H7 (cell line): Measurements from ENCODE around the gene HIKESHI. TPM values are rescaled to one million over a fixed set of nuclear protein-coding genes. Genes with fewer than 3 reads are reported as not detected.

Source experiments
- DNase-seq: peaks from one replicate; pipeline ENCODE4 v3.0.0; 2012
- H3K27me3 ChIP-seq: 2 replicates; pipeline ENCODE4 v1.6.0; 2011; ENCODE audit warnings: mild to moderate bottlenecking, low read length; ENCODE audit not compliant: control insufficient read depth, insufficient read depth
- H3K36me3 ChIP-seq: replicated peaks from 2 replicates; pipeline ENCODE4 v1.5.1; 2011; ENCODE audit warnings: low read length; ENCODE audit not compliant: control insufficient read depth, insufficient read depth
- H3K4me3 ChIP-seq: 2 replicates; pipeline ENCODE4 v1.5.1; 2011; ENCODE audit warnings: low read depth, mild to moderate bottlenecking, control low read depth, low read length, moderate library complexity; ENCODE audit not compliant: insufficient read depth
- total RNA-seq: library from RNA; depleted of rRNA; stranded (reverse); fragments of >200 nt; shearing (Covaris generic); gene quantifications from 2 replicates; pipeline ENCODE4 v1.2.3, GENCODE V29; 2014; rRNA removed

The HIKESHI gene, protein sequence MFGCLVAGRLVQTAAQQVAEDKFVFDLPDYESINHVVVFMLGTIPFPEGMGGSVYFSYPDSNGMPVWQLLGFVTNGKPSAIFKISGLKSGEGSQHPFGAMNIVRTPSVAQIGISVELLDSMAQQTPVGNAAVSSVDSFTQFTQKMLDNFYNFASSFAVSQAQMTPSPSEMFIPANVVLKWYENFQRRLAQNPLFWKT
- total RNA-seq: 53.0 and 65.1 TPM in 2 replicates

GRCh38 chr11:86302092-86302793 lies at the start of gene HIKESHI:
TSS of gene HIKESHI (plus strand) at chr11:86302240. CDS start at chr11:86302449, 209 bp downstream.
- peak; percentile 73 for DNase-seq
- H3K4me3 ChIP-seq: peak within 1 kb of the TSS; percentile 68
- H3K36me3 ChIP-seq: no peaks in the 10 kb centered on the region; the same call in 1 of the 2 replicates
- no peaks in the 10 kb centered on the region for H3K27me3 ChIP-seq

DNA sequence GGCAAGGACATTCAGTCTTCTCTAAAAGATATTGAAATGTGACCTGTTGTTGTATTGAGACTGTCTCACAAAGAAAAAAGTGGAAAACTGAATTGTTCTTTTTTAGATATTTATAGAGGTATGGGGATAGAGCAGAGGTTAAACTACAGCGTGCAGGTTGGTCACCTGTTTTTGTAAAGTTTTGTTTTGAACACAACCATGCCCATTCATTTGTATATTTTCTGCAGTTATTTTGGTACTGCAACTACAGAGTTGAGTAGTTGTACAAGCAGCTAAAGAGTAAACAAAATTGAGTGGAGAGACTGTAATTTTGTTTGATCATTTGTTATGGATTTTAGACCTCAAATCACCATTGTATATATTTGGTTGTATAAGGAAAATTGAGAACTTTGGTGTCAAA lies 46.1 kb upstream of the HIKESHI start:
- DNase-seq: no peak
- no peaks in the 10 kb centered on the region for H3K27me3 ChIP-seq
- no peaks in the 10 kb centered on the region for H3K36me3 ChIP-seq
- H3K4me3 ChIP-seq: no peak overlapping the region

GRCh38 chr11:86256608-86257007 lies 45.4 kb upstream of the HIKESHI start:
- Histone ChIP-seq H3K4me3 (no peak overlapping the region), H3K27me3 (no peaks in the 10 kb centered on the region)

GRCh38 chr11:86257446-86257845 lies 44.6 kb upstream of the HIKESHI start:
- DNase-seq: no peak
- Histone ChIP-seq H3K4me3 (no peak overlapping the region), H3K27me3 (no peaks in the 10 kb centered on the region), H3K36me3 (peaks cover 3% of the 10 kb centered on the region)

More at GRCh38 chr11:86256608-86257007, 45.4 kb upstream of the HIKESHI start:
- DNase-seq: no peak
- peaks cover 1% of the 10 kb centered on the region for H3K36me3 ChIP-seq

GRCh38 chr11:86259730-86260129 lies 42.3 kb upstream of the HIKESHI start:
- no peak overlapping the region for H3K4me3 ChIP-seq
- peaks cover 3% of the 10 kb centered on the region for H3K36me3 ChIP-seq

DNA sequence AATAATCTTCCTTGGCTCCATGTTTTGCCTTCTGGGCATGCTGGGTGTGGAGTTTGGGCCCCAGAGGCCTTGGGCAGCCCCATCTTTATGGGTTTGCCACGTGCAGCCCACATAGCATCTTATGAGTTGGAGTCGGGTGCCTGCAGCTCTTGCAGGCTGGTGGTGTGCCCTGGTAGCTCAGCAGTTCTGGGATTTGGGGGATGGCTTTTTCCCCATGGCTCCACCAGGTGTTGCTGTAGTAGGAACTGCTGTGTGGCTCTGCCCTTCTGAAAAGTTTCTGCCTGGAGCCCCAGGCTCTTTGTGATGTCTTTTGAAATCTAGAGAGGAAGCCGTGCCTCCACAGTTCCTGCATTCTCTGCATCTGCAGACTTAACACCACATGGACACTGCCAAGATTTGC lies 40.7 kb upstream of the HIKESHI start:
- no peak overlapping the region for H3K4me3 ChIP-seq
- H3K27me3 ChIP-seq: no peaks in the 10 kb centered on the region
- peak; percentile 28 for DNase-seq
- H3K36me3 ChIP-seq: peaks cover 3% of the 10 kb centered on the region

More at GRCh38 chr11:86259730-86260129, 42.3 kb upstream of the HIKESHI start:
- DNase-seq: no peak
- H3K27me3 ChIP-seq: no peaks in the 10 kb centered on the region

DNA sequence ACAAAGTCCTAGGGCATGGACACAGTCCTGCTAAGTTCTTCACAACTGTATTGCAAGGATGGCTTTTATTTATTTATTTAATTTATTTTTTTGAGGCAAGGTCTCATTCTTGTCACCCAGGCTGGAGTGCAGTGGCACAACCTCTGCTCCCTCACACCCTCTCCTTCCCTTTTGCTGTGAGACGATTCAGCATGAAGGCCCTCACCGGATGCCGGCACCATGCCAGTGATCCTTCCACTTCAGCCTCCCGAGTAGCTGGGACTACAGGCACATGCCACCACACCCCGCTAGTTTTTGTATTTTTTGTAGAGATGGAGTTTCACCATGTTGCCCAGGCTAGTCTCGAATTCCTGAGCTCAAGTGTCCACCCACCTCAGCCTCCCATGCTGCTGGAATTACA lies 39.7 kb upstream of the HIKESHI start:
- Histone ChIP-seq H3K4me3 (no peak overlapping the region), H3K27me3 (no peaks in the 10 kb centered on the region), H3K36me3 (peaks cover 3% of the 10 kb centered on the region)
- DNase-seq: no peak

- H3K36me3 ChIP-seq: peaks cover 3% of the 10 kb centered on the region
Observed at GRCh38 chr11:86264649-86265048, 37.4 kb upstream of the HIKESHI start.

DNA sequence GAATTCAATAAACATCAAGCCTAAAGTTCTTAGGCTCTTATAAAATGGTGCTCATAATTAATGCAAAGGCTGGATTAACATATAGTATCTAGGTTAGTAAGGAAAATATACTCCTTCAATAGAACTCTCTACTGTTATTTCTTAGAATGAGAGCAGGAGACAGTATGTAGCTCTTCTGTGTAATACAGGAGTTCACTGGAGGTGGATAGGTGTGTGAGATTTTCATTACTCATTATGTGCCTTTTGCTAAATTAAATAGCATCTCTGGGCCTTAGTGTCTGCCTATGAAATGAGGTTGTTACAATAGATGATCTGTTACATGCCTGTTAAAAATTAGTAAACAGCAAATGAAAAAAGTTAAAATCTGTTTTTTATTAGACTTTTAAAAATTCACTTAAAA lies 36.8 kb upstream of the HIKESHI start:
- Histone ChIP-seq H3K27me3 (no peaks in the 10 kb centered on the region), H3K4me3 (no peak overlapping the region), H3K36me3 (peaks cover 3% of the 10 kb centered on the region)
- DNase-seq: no peak

More at GRCh38 chr11:86264649-86265048, 37.4 kb upstream of the HIKESHI start:
- Histone ChIP-seq H3K27me3 (no peaks in the 10 kb centered on the region), H3K4me3 (no peak overlapping the region)
- no peak for DNase-seq

- Histone ChIP-seq H3K27me3 (no peaks in the 10 kb centered on the region), H3K4me3 (no peak overlapping the region), H3K36me3 (no peaks in the 10 kb centered on the region)
- DNase-seq: no peak
Observed at GRCh38 chr11:86269645-86270044, 32.4 kb upstream of the HIKESHI start.

- H3K36me3 ChIP-seq: no peaks in the 10 kb centered on the region; the same call in 1 of the 2 replicates
- no peak overlapping the region for H3K4me3 ChIP-seq
- DNase-seq: peak; percentile 67
- H3K27me3 ChIP-seq: no peaks in the 10 kb centered on the region
Observed at GRCh38 chr11:86274503-86274902, 27.5 kb upstream of the HIKESHI start.

- Histone ChIP-seq H3K36me3 (no peaks in the 10 kb centered on the region; the same call in 1 of the 2 replicates), H3K27me3 (no peaks in the 10 kb centered on the region), H3K4me3 (no peak overlapping the region)
- no peak for DNase-seq
Observed at GRCh38 chr11:86274999-86275398, 27.0 kb upstream of the HIKESHI start.

DNA sequence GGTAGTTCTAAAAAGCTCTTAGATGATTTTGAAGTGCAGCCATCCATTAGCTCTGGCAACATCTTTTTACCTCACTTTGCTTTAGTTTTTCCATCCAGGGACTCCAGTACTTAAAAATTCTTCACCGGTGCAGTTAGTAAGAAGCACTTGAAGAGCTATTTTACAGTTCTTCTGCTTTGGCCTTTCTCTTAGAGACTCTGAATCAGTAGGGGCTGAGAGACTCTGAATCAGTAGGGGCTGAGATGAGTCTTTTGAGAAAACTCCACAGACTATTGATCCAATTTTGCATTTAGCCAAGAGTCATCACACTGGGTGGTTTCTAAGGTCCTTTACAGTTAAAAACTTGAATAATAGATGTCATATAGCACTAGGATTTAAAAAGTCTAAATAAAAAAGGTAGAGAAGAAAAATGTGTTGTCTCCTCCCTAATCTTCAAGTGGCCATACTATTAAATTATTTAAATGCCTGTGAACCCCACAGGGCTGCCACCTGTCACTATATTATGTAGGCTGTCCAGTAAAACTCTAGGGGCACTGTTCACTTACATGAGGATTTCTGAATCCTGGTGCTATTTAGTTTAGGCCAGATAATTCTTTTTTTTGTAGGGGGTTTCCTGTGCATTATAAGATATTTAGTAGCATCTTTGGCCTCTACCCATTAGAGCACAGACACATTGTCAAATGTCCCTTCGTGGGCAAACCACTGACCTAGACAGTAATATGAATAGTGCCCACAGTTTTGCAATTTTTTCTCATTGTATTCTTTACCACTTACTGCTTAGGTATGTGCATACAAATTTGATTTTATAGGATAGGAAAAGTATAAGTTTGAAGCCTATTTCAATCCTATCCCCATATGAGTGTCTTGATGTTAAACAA lies 26.3 kb upstream of the HIKESHI start:
- Histone ChIP-seq H3K4me3 (no peak overlapping the region), H3K36me3 (no peaks in the 10 kb centered on the region; the same call in 1 of the 2 replicates), H3K27me3 (no peaks in the 10 kb centered on the region)
- DNase-seq: no peak

- DNase-seq: no peak
- Histone ChIP-seq H3K27me3 (no peaks in the 10 kb centered on the region), H3K36me3 (no peaks in the 10 kb centered on the region; the same call in 1 of the 2 replicates), H3K4me3 (no peak overlapping the region)
Observed at GRCh38 chr11:86277741-86278140, 24.3 kb upstream of the HIKESHI start.
